HG03097 (cell line): ENCODE data around the gene PCDHB2.
"Not testable (repeated sequence)": the region's sequence is repeated elsewhere in the genome, so short reads cannot be mapped to it uniquely, and the experiment has no call there.

Experiments used
- ATAC-seq: cut with Tn5 transposase; IDR thresholded peaks from one replicate; pipeline ENCODE4 v1.9.1; 2021; ENCODE audit not compliant: unreplicated experiment, low FRiP score

PCDHB2 gene

GRCh38 chr5:141094481-141095262 lies at the start of gene PCDHB2:
Gene PCDHB2 (plus strand): TSS chr5:141094615. CDS start chr5:141094791, 176 bp downstream.
- no peak for ATAC-seq

- no peak for ATAC-seq
These were observed 43.5 kb upstream of the PCDHB2 start, which contains the start of gene PCDHB1 for GRCh38 chr5:141050622-141051520. Gene PCDHB1 (plus strand): TSS chr5:141051374. CDS start chr5:141051471, 97 bp downstream.

- no peak for ATAC-seq
These were observed 42.9 kb upstream of the PCDHB2 start for GRCh38 chr5:141051521-141051866.

GRCh38 chr5:141077826-141078225 lies 16.6 kb upstream of the PCDHB2 start:
- no peak for ATAC-seq

- no peak for ATAC-seq
These were observed 12.2 kb upstream of the PCDHB2 start for GRCh38 chr5:141082228-141082627.

- ATAC-seq: no peak
These were observed 9.9 kb upstream of the PCDHB2 start for GRCh38 chr5:141084487-141084989.

- ATAC-seq: no peak
These were observed 837 bp downstream of the PCDHB2 start for GRCh38 chr5:141095263-141095641.

GRCh38 chr5:141096181-141096580 lies 1.8 kb downstream of the PCDHB2 start:
- not testable (repeated sequence) for ATAC-seq

- ATAC-seq: not testable (repeated sequence)
These were observed 2.2 kb downstream of the PCDHB2 start for GRCh38 chr5:141096586-141096985.

- ATAC-seq: no peak
These were observed 5.9 kb downstream of the PCDHB2 start, which contains the start of gene PCDHB3 for GRCh38 chr5:141100243-141100805. Gene PCDHB3 (plus strand): TSS chr5:141100473. CDS start chr5:141100650, 177 bp downstream.

- no peak for ATAC-seq
These were observed 6.6 kb downstream of the PCDHB2 start for GRCh38 chr5:141101059-141101458.

- not testable (repeated sequence) for ATAC-seq
These were observed 7.7 kb downstream of the PCDHB2 start for GRCh38 chr5:141102070-141102469.

GRCh38 chr5:141102471-141102870 lies 8.1 kb downstream of the PCDHB2 start:
- ATAC-seq: not testable (repeated sequence)

- no peak for ATAC-seq
These were observed 10.9 kb downstream of the PCDHB2 start for GRCh38 chr5:141105350-141105749.

- no peak for ATAC-seq
These were observed 24.8 kb downstream of the PCDHB2 start for GRCh38 chr5:141119250-141119649.

- no peak for ATAC-seq
These were observed 27.1 kb downstream of the PCDHB2 start, which contains the start of gene PCDHB4 for GRCh38 chr5:141121563-141121962. Gene PCDHB4 (plus strand): TSS chr5:141121818. CDS start chr5:141121999, 181 bp downstream.

GRCh38 chr5:141121985-141122384 lies 27.6 kb downstream of the PCDHB2 start:
- ATAC-seq: no peak

- not testable (repeated sequence) for ATAC-seq
These were observed 29.2 kb downstream of the PCDHB2 start for GRCh38 chr5:141123396-141124135.

- ATAC-seq: no peak
These were observed 32.9 kb downstream of the PCDHB2 start for GRCh38 chr5:141127305-141127704.
